ENCODE data around the gene MAPT.

The MAPT gene

DNA sequence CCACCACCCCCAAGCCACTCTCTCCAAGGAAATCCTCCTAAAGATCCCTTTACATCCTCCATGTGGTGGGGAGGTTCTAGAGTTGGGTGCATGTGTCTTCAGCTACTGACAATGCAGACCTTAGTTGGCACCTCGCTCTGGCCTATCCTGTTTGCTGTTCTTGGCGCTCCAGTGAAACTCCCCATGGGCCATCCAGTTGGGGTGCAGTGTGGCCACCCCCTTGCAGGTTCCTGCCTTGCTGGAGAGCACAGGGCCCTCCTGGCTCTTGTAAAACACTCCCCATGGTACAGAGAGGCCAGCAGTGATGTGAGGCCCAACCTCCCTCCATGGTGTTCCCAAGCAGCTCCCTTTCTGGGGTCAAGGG is 82.0 kb downstream of the MAPT start:
- no peak for DNase-seq

GRCh38 chr17:45976755-45977505 is 82.6 kb downstream of the MAPT start:
- DNase-seq: no peak

GRCh38 chr17:45977506-45977824 is 83.1 kb downstream of the MAPT start:
- DNase-seq: no peak

- DNase-seq: no peak
Measured at GRCh38 chr17:45977976-45978626, 83.7 kb downstream of the MAPT start.

- DNase-seq: no peak
Measured at GRCh38 chr17:45979137-45979536, 84.8 kb downstream of the MAPT start.

GRCh38 chr17:45980855-45981254 is 86.5 kb downstream of the MAPT start:
- no peak for DNase-seq

GRCh38 chr17:45981306-45981705 is 87.0 kb downstream of the MAPT start:
- no peak for DNase-seq

DNA sequence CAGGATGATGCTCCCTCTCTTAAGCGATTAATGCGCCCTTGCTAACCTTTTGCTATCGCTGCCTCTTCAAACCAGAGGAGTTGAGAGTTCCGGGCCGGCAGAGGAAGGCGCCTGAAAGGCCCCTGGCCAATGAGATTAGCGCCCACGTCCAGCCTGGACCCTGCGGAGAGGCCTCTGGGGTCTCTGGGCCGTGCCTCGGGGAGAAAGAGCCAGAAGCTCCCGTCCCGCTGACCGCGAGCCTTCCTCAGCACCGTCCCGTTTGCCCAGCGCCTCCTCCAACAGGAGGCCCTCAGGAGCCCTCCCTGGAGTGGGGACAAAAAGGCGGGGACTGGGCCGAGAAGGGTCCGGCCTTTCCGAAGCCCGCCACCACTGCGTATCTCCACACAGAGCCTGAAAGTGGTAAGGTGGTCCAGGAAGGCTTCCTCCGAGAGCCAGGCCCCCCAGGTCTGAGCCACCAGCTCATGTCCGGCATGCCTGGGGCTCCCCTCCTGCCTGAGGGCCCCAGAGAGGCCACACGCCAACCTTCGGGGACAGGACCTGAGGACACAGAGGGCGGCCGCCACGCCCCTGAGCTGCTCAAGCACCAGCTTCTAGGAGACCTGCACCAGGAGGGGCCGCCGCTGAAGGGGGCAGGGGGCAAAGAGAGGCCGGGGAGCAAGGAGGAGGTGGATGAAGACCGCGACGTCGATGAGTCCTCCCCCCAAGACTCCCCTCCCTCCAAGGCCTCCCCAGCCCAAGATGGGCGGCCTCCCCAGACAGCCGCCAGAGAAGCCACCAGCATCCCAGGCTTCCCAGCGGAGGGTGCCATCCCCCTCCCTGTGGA is 88.6 kb downstream of the MAPT start:
- DNase-seq: no peak

DNA sequence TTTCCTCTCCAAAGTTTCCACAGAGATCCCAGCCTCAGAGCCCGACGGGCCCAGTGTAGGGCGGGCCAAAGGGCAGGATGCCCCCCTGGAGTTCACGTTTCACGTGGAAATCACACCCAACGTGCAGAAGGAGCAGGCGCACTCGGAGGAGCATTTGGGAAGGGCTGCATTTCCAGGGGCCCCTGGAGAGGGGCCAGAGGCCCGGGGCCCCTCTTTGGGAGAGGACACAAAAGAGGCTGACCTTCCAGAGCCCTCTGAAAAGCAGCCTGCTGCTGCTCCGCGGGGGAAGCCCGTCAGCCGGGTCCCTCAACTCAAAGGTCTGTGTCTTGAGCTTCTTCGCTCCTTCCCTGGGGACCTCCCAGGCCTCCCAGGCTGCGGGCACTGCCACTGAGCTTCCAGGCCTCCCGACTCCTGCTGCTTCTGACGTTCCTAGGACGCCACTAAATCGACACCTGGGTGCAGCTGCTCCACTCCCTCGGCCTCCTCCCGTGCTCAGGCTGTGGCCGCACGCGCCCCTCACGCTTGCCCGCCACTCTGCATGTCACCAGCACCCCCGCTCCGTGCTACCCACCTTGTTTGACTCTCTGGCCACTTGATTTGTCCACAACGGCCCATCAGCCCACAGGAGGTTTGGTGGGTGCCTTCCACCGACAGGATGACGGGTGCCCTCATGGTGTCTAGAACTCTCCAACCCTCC is 89.4 kb downstream of the MAPT start:
- no peak for DNase-seq

- DNase-seq: no peak
Measured at GRCh38 chr17:45984368-45984767, 90.0 kb downstream of the MAPT start.

- no peak for DNase-seq
Measured at GRCh38 chr17:45985447-45985846, 91.1 kb downstream of the MAPT start.

DNA sequence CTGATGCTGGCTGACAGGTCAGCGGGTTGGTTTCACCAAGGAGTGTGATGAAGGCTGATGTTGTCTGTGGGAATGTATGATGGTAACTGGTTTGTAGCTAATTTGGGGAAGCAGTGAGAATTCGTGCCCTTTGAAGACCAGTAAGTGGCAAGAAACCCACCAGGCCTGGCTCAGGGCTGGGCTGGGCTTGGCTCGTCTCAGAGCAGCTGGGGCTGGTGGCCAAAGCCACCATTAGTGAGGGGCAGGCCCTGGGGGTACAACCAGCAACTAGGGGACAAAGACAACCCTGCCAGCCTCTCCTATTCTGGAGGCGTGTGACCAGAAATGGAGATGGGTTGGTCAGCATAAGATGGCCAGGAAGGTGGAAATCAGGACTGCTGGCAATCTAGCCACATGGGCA is 91.7 kb downstream of the MAPT start:
- no peak for DNase-seq

- no peak for DNase-seq
Measured at GRCh38 chr17:45987706-45988105, 93.4 kb downstream of the MAPT start.

DNA sequence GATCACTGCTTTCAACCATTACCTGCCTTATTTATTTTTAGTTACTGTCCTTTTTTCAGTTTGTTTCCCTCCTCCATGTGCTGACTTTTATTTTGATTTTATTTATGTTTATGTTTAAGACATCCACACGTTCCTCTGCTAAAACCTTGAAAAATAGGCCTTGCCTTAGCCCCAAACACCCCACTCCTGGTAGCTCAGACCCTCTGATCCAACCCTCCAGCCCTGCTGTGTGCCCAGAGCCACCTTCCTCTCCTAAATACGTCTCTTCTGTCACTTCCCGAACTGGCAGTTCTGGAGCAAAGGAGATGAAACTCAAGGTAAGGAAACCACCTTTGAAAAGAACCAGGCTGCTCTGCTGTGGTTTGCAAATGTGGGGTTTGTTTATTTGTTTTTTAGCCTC is 95.4 kb downstream of the MAPT start:
- no peak for DNase-seq

DNA sequence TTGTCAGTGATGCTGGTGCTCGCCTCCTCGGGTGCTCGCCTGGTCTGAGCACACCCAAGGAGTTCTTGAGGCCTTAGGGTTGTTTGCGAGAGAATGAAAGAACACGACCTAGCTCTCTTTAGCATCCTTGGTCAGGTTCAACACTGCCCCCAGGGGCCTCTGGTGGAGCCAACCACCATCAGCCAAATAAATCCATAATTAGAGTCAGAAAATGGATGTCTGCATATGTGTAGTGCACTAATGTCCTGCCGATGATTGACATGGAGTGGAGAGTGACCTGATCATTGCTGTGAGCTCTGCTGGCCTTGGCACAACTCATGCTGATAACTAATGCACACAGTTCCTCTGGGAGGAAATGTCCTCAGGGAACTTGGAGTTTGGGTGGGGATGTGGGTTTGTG is 96.5 kb downstream of the MAPT start:
- DNase-seq: no peak

DNA sequence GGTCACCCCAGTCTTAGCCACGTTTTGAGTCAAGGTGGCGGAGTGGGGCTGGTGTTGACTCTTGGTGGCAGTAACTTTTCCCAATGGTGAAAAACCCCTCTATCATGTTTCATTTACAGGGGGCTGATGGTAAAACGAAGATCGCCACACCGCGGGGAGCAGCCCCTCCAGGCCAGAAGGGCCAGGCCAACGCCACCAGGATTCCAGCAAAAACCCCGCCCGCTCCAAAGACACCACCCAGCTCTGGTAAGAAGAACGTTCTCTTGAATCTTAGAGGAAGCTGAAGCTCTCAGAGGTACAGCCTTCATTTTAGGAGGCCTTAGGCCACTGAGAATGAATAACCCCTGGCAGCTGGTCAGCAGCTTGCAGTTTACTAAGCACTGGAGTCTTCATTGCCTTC is 97.0 kb downstream of the MAPT start:
- DNase-seq: no peak

DNA sequence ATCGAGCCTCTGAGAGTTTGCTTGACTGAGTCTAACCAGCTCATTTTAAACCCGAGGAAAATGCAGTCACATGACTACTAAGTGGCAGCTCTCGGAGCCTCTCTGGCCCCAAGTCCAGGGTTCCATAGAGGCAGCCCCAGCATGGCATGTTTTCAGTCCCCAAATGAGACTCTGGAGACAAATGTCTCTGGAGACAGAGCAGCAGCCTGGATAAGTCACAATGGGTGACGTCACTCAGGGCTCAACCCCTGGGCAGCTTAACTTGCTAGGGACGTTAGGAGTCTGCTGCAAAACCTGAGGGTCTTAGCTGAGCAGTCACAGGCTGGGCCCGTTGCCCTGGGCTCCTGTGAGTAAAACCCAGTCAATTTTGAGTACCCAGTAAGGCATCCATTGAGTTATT is 97.8 kb downstream of the MAPT start:
- DNase-seq: no peak

DNA sequence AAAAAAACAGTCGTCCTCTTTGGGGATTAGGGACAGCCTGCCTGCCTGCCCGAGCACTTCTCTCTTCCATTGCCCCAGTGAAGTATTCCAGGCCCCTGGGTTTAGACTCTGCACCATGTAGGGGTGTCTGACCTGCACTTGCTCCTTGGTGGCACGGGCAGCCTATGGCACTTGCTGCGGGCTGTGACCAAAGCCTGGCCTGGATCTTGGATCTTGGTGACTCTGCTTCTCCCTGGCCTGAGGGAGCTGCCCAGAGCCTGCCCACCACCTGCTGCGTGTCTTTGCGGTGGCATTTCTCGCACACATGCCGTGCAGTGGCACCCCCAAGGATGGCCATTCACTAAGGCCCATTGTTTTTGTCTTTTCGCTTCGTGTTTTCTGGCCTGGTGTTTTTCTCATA is 98.5 kb downstream of the MAPT start:
- DNase-seq: no peak

GRCh38 chr17:45993962-45994627 is 99.7 kb downstream of the MAPT start:
- DNase-seq: no peak

- DNase-seq: no peak
Measured at GRCh38 chr17:45994987-45995386, 100.6 kb downstream of the MAPT start.

DNA sequence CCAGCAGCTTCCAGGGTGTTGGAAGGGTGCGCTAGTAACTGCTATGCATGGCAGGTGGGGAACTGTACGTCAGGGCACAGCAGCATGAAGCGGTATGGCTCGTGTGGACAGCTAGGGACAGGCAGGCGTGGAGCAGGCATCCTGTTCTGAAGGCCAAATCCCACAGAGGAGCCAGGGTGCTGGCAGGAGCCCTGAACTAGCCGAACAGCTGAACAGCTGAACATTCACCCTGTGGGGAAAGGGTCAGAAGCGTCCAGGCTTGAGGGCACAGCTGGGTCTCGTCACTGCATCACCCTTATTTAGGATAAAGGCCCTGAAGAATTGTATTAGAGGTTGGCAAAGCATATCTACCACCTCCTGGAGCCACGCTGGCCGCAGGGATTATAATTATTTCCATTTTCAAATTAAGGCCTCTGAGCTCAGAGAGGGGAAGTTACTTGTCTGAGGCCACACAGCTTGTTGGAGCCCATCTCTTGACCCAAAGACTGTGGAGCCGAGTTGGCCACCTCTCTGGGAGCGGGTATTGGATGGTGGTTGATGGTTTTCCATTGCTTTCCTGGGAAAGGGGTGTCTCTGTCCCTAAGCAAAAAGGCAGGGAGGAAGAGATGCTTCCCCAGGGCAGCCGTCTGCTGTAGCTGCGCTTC is 101.4 kb downstream of the MAPT start:
- DNase-seq: no peak

- no peak for DNase-seq
Measured at GRCh38 chr17:45996282-45996937, 102.1 kb downstream of the MAPT start.

All from stimulated activated naive CD4-positive, alpha-beta T cell treated with Interleukin-2 at 50 U/mL for 16 hours (primary cell).